ENCODE measurements around the gene CHCHD4. TPM values are rescaled to one million over a fixed set of nuclear protein-coding genes. Genes with fewer than 3 reads are reported as not detected.
"Not testable (repeated sequence)": the region's sequence is repeated elsewhere in the genome, so short reads cannot be mapped to it uniquely, and the experiment has no call there.

Gene CHCHD4
- total RNA-seq, 1 donor: 1.9 TPM

- Histone ChIP-seq H3K9me3 (ENCODE audit: low read depth, low read length) (no peaks in the 10 kb centered on the region), H3K4me1 (ENCODE audit: insufficient read depth, low read length) (peaks cover 44% of the 10 kb centered on the region), H3K27me3 (ENCODE audit: insufficient read depth, low read length) (no peaks in the 10 kb centered on the region), H3K4me3 (ENCODE audit: low read length) (peak overlapping the region; percentile 96)
Observed at GRCh38 chr3:14123308-14124222, 1.1 kb downstream of the CHCHD4 start.

GRCh38 chr3:14122301-14122700 lies 2.4 kb downstream of the CHCHD4 start:
- H3K9me3 ChIP-seq (ENCODE audit: low read depth, low read length): no peaks in the 10 kb centered on the region
- H3K4me3 ChIP-seq (ENCODE audit: low read length): no peak overlapping the region

GRCh38 chr3:14121859-14122258 lies 2.8 kb downstream of the CHCHD4 start:
- H3K4me3 ChIP-seq (ENCODE audit: low read length): no peak overlapping the region
- H3K9me3 ChIP-seq (ENCODE audit: low read depth, low read length): no peaks in the 10 kb centered on the region
- no peaks in the 10 kb centered on the region for H3K27me3 ChIP-seq (ENCODE audit: insufficient read depth, low read length)
- H3K4me1 ChIP-seq (ENCODE audit: insufficient read depth, low read length): peaks cover 28% of the 10 kb centered on the region

More at GRCh38 chr3:14122301-14122700, 2.4 kb downstream of the CHCHD4 start:
- Histone ChIP-seq H3K27me3 (ENCODE audit: insufficient read depth, low read length) (no peaks in the 10 kb centered on the region), H3K4me1 (ENCODE audit: insufficient read depth, low read length) (peaks cover 32% of the 10 kb centered on the region)

- H3K9me3 ChIP-seq (ENCODE audit: low read depth, low read length); H3K27me3 ChIP-seq (ENCODE audit: insufficient read depth, low read length); H3K4me3 ChIP-seq (ENCODE audit: low read length): not testable (repeated sequence)
- H3K4me1 ChIP-seq (ENCODE audit: insufficient read depth, low read length): peaks cover 19% of the 10 kb centered on the region
Observed at GRCh38 chr3:14120921-14121448, 3.7 kb downstream of the CHCHD4 start.

- peaks cover 12% of the 10 kb centered on the region for H3K4me1 ChIP-seq (ENCODE audit: insufficient read depth, low read length)
- no peaks in the 10 kb centered on the region for H3K9me3 ChIP-seq (ENCODE audit: low read depth, low read length)
- H3K4me3 ChIP-seq (ENCODE audit: low read length): no peak overlapping the region
- H3K27me3 ChIP-seq (ENCODE audit: insufficient read depth, low read length): no peaks in the 10 kb centered on the region
Observed at GRCh38 chr3:14120111-14120920, 4.4 kb downstream of the CHCHD4 start.

- H3K27me3 ChIP-seq (ENCODE audit: insufficient read depth, low read length): no peaks in the 10 kb centered on the region
- H3K9me3 ChIP-seq (ENCODE audit: low read depth, low read length): no peaks in the 10 kb centered on the region
- peaks cover 12% of the 10 kb centered on the region for H3K4me1 ChIP-seq (ENCODE audit: insufficient read depth, low read length)
- no peak overlapping the region for H3K4me3 ChIP-seq (ENCODE audit: low read length)
Observed at GRCh38 chr3:14119651-14120050, 5.0 kb downstream of the CHCHD4 start.

- H3K4me1 ChIP-seq (ENCODE audit: insufficient read depth, low read length): peaks cover 7% of the 10 kb centered on the region
- no peaks in the 10 kb centered on the region for H3K27me3 ChIP-seq (ENCODE audit: insufficient read depth, low read length)
- H3K9me3 ChIP-seq (ENCODE audit: low read depth, low read length): no peaks in the 10 kb centered on the region
- no peak overlapping the region for H3K4me3 ChIP-seq (ENCODE audit: low read length)
Observed at GRCh38 chr3:14118400-14119381, 6.0 kb downstream of the CHCHD4 start.

- Histone ChIP-seq H3K4me1 (ENCODE audit: insufficient read depth, low read length) (no peaks in the 10 kb centered on the region), H3K27me3 (ENCODE audit: insufficient read depth, low read length) (no peaks in the 10 kb centered on the region)
Observed at GRCh38 chr3:14117468-14118399, 6.9 kb downstream of the CHCHD4 start.

GRCh38 chr3:14113965-14114635 lies 10.6 kb downstream of the CHCHD4 start:
- no peaks in the 10 kb centered on the region for H3K9me3 ChIP-seq (ENCODE audit: low read depth, low read length)
- H3K4me1 ChIP-seq (ENCODE audit: insufficient read depth, low read length): no peaks in the 10 kb centered on the region
- no peaks in the 10 kb centered on the region for H3K27me3 ChIP-seq (ENCODE audit: insufficient read depth, low read length)
- no peak overlapping the region for H3K4me3 ChIP-seq (ENCODE audit: low read length)

More at GRCh38 chr3:14117468-14118399, 6.9 kb downstream of the CHCHD4 start:
- H3K4me3 ChIP-seq (ENCODE audit: low read length): no peak overlapping the region
- no peaks in the 10 kb centered on the region for H3K9me3 ChIP-seq (ENCODE audit: low read depth, low read length)

- no peak overlapping the region for H3K4me3 ChIP-seq (ENCODE audit: low read length)
- no peaks in the 10 kb centered on the region for H3K9me3 ChIP-seq (ENCODE audit: low read depth, low read length)
- H3K4me1 ChIP-seq (ENCODE audit: insufficient read depth, low read length): no peaks in the 10 kb centered on the region
- H3K27me3 ChIP-seq (ENCODE audit: insufficient read depth, low read length): no peaks in the 10 kb centered on the region
Observed at GRCh38 chr3:14110699-14111098, 14.0 kb downstream of the CHCHD4 start.

- not testable (repeated sequence) for H3K27me3 ChIP-seq (ENCODE audit: insufficient read depth, low read length); H3K4me3 ChIP-seq (ENCODE audit: low read length); H3K9me3 ChIP-seq (ENCODE audit: low read depth, low read length); H3K4me1 ChIP-seq (ENCODE audit: insufficient read depth, low read length)
Observed at GRCh38 chr3:14109821-14110220, 14.8 kb downstream of the CHCHD4 start.

GRCh38 chr3:14097616-14098391 lies 26.9 kb downstream of the CHCHD4 start:
- H3K27me3 ChIP-seq (ENCODE audit: insufficient read depth, low read length): peaks cover 14% of the 10 kb centered on the region
- no peaks in the 10 kb centered on the region for H3K4me1 ChIP-seq (ENCODE audit: insufficient read depth, low read length)
- no peaks in the 10 kb centered on the region for H3K9me3 ChIP-seq (ENCODE audit: low read depth, low read length)
- no peak overlapping the region for H3K4me3 ChIP-seq (ENCODE audit: low read length)
